NCI-H460 (cell line): ENCODE results near the gene GJB5. TPM values are rescaled to one million over a fixed set of nuclear protein-coding genes. Genes with fewer than 3 reads are reported as not detected.

Source experiments
- DNase-seq: peaks from one replicate; pipeline ENCODE4 v3.0.0-alpha.2; 2016; ENCODE audit warnings: low read depth; ENCODE audit errors: extremely low read depth
- total RNA-seq: library from RNA; depleted of rRNA; stranded (reverse); fragments of >200 nt; shearing (Covaris generic); gene quantifications from 2 replicates; pipeline ENCODE4 v1.2.3, GENCODE V29; 2014; rRNA removed

Gene GJB5
- total RNA-seq, 1 experiment from 2014 or later, result not detected

- no peak for DNase-seq
Measured at GRCh38 chr1:34792868-34793727, 38.3 kb downstream of the GJB5 start, which contains the start of gene GJA4. Gene GJA4 (plus strand): TSS chr1:34792999. CDS start chr1:34794214, 1,215 bp downstream.

GRCh38 chr1:34794001-34794789, 39.3 kb downstream of the GJB5 start:
- DNase-seq, result no peak

DNA sequence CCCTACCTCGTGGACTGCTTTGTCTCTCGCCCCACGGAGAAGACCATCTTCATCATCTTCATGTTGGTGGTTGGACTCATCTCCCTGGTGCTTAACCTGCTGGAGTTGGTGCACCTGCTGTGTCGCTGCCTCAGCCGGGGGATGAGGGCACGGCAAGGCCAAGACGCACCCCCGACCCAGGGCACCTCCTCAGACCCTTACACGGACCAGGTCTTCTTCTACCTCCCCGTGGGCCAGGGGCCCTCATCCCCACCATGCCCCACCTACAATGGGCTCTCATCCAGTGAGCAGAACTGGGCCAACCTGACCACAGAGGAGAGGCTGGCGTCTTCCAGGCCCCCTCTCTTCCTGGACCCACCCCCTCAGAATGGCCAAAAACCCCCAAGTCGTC, 39.9 kb downstream of the GJB5 start:
- DNase-seq, result no peak

DNA sequence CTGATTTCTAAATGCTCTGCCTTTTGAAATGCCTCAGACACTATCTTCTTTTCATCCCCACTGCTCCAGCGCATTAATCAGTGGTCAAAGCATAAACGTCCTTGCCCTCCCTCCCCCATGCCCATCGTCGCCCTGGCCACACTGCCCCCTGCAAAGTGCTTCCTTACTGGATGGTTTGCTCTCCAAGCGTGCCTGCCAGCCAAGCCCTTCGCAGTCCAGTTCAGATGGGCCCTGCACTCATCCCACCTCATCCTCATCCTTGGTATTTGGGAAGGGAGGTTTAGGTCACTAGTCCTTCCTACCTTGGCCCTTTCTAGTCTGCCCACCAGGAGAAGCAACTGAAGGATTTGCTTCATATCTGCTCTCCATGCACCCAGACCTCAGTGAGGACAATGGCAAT, 41.1 kb downstream of the GJB5 start:
- no peak for DNase-seq

GRCh38 chr1:34796990-34797389, 42.1 kb downstream of the GJB5 start:
- no peak for DNase-seq

GRCh38 chr1:34800214-34800613, 45.4 kb downstream of the GJB5 start:
- no peak for DNase-seq

DNA sequence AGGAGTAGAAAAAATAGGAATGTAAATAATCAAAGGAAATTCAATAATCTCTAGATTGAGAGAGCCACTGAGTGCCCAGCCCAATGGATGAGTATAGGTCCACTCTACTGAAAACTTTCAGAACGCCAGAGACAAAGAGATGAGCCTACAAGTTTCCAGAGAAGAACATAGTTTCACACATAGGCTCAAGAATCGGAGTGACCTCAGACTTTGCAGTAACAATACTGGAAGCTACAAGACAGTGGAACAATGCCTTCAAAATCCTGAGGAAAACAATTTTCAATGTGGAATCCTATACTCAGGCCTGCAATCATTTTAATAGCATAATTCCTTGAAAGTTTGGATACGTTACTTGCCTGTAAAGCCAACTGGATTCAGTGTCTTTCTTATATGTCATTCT, 48.9 kb downstream of the GJB5 start:
- DNase-seq, result no peak

GRCh38 chr1:34806396-34806795, 51.5 kb downstream of the GJB5 start:
- no peak for DNase-seq

Other genes starting within 250 kb of the GJB5 start
- gene GJB4, start 4.7 kb downstream of the GJB5 start, total RNA-seq, result not detected in 2 replicates
- not detected in 2 replicates for gene GJB3, start 26.2 kb downstream of the GJB5 start, total RNA-seq
- gene GJA4, start 38.0 kb downstream of the GJB5 start, total RNA-seq, result not detected in 2 replicates
- gene SMIM12, start 104.7 kb downstream of the GJB5 start, total RNA-seq, result 19.0 and 19.2 TPM in 2 replicates
- gene DLGAP3, start 174.6 kb downstream of the GJB5 start, total RNA-seq, result 0.02 TPM in 1 of 2 replicates, not detected in the other
- gene TMEM35B, start 230.3 kb downstream of the GJB5 start, total RNA-seq, result 22.4 and 24.4 TPM in 2 replicates